Measurements from ENCODE around the gene ESM1.

The ESM1 gene

DNA sequence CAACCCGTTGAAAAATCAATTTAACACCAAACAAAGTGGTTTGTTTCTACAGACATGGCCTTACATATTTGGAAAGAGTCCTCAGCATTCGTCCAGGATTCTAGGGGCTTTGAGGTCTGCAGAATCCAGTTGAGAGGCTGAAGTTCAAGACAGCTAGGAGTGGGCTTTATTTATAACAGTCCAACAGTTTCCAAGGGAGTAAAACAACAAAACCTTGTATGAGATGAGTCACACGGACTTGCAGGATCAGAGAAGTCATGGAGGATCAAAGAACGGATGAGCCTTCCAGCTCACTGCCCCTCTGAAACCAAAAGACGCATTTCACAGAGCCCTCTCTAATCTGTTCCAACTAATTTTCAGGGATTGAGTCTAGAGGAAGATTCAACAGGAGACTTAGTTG is 11.1 kb upstream of the ESM1 start:
- Mint-ChIP-seq H3K9me3 (peaks cover 2% of the 10 kb centered on the region), H3K36me3 (ENCODE audit: low read depth) (no peaks in the 10 kb centered on the region), H3K27me3 (no peaks in the 10 kb centered on the region), H3K4me1 (ENCODE audit: low read depth) (peaks cover 19% of the 10 kb centered on the region), H3K27ac (no peak overlapping the region), H3K4me3 (no peak overlapping the region)
- no peak for DNase-seq

- DNase-seq: no peak
- Mint-ChIP-seq H3K4me1 (ENCODE audit: low read depth) (peaks cover 24% of the 10 kb centered on the region), H3K27ac (no peak overlapping the region), H3K4me3 (no peak overlapping the region), H3K9me3 (no peaks in the 10 kb centered on the region), H3K36me3 (ENCODE audit: low read depth) (no peaks in the 10 kb centered on the region), H3K27me3 (no peaks in the 10 kb centered on the region)
Observed at GRCh38 chr5:54995168-54995567, 9.8 kb upstream of the ESM1 start.

- no peak overlapping the region for H3K4me3 Mint-ChIP-seq
- no peak for DNase-seq
- H3K4me1 Mint-ChIP-seq (ENCODE audit: low read depth): peaks cover 22% of the 10 kb centered on the region
- no peak overlapping the region for H3K27ac Mint-ChIP-seq
- H3K27me3 Mint-ChIP-seq: no peaks in the 10 kb centered on the region
- no peaks in the 10 kb centered on the region for H3K9me3 Mint-ChIP-seq
- H3K36me3 Mint-ChIP-seq (ENCODE audit: low read depth): no peaks in the 10 kb centered on the region
Observed at GRCh38 chr5:54994628-54995027, 9.2 kb upstream of the ESM1 start.

DNA sequence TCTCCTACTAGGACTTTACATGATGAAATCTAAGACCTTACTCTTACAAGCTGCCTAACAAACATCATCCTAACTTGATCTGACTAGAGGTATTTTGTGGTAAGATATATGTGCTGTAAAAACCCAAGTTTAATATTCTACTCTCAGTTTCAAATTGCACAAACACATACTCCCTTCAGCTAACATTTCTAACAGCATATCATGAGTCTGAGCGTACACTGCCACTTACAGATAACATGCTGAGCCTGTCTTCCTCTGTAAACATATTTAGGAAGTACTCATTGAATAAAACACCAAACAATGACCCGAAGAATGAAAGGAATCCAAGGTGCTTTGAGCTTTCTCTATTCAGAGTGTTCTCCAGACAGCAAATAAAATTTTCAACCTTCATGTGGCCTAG is 7.9 kb upstream of the ESM1 start:
- H3K4me3 Mint-ChIP-seq: no peak overlapping the region
- no peak overlapping the region for H3K27ac Mint-ChIP-seq
- no peak for DNase-seq
- no peaks in the 10 kb centered on the region for H3K9me3 Mint-ChIP-seq
- H3K36me3 Mint-ChIP-seq (ENCODE audit: low read depth): no peaks in the 10 kb centered on the region
- H3K4me1 Mint-ChIP-seq (ENCODE audit: low read depth): peaks cover 32% of the 10 kb centered on the region
- no peaks in the 10 kb centered on the region for H3K27me3 Mint-ChIP-seq

DNA sequence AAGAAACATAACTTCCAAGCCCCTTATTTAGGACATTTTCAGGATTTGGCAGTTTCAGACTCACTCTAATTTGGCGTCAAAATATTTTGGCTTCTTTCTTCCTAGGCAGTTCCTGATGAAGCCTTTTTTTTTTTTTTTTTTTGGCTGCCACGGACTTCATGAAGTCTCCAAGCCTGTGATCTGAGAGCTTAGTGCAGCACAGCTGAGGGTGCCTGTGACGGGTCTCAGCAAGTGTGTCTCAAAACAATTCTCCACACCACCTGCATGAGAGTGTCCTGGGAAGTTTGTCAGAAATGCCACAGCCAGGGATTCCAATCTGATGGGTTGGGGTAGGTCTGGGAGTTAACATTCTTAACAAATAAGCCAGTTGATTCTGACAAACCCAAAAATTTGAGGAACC is 6.0 kb upstream of the ESM1 start:
- Mint-ChIP-seq H3K4me3 (no peak overlapping the region), H3K9me3 (no peaks in the 10 kb centered on the region), H3K36me3 (ENCODE audit: low read depth) (no peaks in the 10 kb centered on the region), H3K4me1 (ENCODE audit: low read depth) (peaks cover 44% of the 10 kb centered on the region), H3K27me3 (no peaks in the 10 kb centered on the region), H3K27ac (no peak overlapping the region)
- no peak for DNase-seq

- Mint-ChIP-seq H3K9me3 (no peaks in the 10 kb centered on the region), H3K27me3 (no peaks in the 10 kb centered on the region), H3K27ac (no peak overlapping the region), H3K36me3 (ENCODE audit: low read depth) (no peaks in the 10 kb centered on the region), H3K4me1 (ENCODE audit: low read depth) (peaks cover 50% of the 10 kb centered on the region), H3K4me3 (no peak overlapping the region)
- DNase-seq: no peak
Observed at GRCh38 chr5:54990841-54991258, 5.5 kb upstream of the ESM1 start.

DNA sequence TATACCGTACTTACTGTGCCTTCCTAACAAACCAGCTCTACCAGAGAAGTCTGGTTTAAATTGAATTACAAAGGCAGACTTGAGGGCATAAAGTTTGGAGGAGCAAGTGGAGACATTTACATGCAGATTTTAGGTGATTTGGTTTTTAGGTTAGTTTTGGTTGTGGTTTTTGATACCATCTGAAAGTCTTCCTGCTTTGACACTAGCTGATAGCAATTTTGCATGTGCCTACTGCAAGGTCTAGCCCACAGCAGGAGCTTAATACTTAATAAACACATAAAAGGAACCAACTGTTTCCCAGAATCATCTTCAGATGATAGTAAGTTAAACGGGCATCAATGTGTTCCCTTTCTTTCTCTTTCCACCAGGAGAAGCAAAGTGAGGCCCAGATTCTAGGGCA is 3.4 kb upstream of the ESM1 start:
- DNase-seq: no peak
- H3K27ac Mint-ChIP-seq: no peak overlapping the region
- no peak overlapping the region for H3K4me3 Mint-ChIP-seq
- H3K36me3 Mint-ChIP-seq (ENCODE audit: low read depth): no peaks in the 10 kb centered on the region
- H3K27me3 Mint-ChIP-seq: no peaks in the 10 kb centered on the region
- H3K4me1 Mint-ChIP-seq (ENCODE audit: low read depth): peaks cover 55% of the 10 kb centered on the region
- H3K9me3 Mint-ChIP-seq: no peaks in the 10 kb centered on the region

DNA sequence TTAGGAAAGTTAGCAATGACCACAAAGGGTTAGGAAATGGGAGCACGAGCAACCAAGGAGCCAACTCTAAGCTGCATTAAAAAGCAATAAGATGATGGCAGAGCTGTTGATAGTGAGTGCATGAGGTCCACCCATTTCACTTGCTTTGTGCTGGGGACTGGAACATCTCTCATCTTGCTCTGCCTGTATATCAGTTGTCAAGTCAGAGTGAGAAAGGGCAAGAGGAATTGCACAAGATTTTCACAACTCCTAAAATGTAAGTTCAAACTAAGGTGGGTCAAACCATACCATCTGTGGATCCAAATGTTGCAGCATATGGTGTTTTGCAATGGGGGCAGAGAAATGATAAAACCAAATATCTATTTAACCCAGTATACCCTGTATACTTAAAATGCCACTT is 2.8 kb upstream of the ESM1 start:
- Mint-ChIP-seq H3K4me3 (no peak overlapping the region), H3K9me3 (no peaks in the 10 kb centered on the region), H3K4me1 (ENCODE audit: low read depth) (peaks cover 53% of the 10 kb centered on the region), H3K27me3 (no peaks in the 10 kb centered on the region), H3K27ac (no peak overlapping the region), H3K36me3 (ENCODE audit: low read depth) (no peaks in the 10 kb centered on the region)
- DNase-seq: no peak

DNA sequence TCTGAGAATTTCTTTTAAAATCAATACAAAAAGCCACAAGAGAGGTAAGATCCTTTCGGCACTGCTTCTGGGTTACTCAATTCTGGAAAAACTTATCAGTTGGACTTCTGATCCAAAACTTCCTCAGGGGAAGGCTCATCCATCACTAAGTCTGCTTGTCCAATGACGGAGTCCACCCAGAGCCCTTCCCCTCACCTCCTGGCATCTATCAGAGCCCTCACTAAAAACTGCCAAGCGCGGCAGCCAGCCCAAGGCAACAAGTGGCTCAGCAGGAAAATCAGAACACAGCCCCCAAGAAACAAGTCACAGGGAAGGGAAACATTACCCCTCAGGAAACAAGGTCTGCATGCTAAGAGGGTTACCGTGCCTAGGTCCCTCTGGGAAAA is 869 bp upstream of the ESM1 start:
- no peaks in the 10 kb centered on the region for H3K36me3 Mint-ChIP-seq (ENCODE audit: low read depth)
- no peak overlapping the region for H3K27ac Mint-ChIP-seq
- no peaks in the 10 kb centered on the region for H3K9me3 Mint-ChIP-seq
- no peak overlapping the region for H3K4me3 Mint-ChIP-seq
- no peak for DNase-seq
- H3K27me3 Mint-ChIP-seq: no peaks in the 10 kb centered on the region
- H3K4me1 Mint-ChIP-seq (ENCODE audit: low read depth): peaks cover 54% of the 10 kb centered on the region

GRCh38 chr5:54981928-54982327 is 3.5 kb downstream of the ESM1 start:
- no peaks in the 10 kb centered on the region for H3K27me3 Mint-ChIP-seq
- no peak for DNase-seq
- no peaks in the 10 kb centered on the region for H3K36me3 Mint-ChIP-seq (ENCODE audit: low read depth)
- H3K4me3 Mint-ChIP-seq: no peak overlapping the region
- peaks cover 24% of the 10 kb centered on the region for H3K4me1 Mint-ChIP-seq (ENCODE audit: low read depth)
- H3K27ac Mint-ChIP-seq: no peak overlapping the region
- no peaks in the 10 kb centered on the region for H3K9me3 Mint-ChIP-seq

DNA sequence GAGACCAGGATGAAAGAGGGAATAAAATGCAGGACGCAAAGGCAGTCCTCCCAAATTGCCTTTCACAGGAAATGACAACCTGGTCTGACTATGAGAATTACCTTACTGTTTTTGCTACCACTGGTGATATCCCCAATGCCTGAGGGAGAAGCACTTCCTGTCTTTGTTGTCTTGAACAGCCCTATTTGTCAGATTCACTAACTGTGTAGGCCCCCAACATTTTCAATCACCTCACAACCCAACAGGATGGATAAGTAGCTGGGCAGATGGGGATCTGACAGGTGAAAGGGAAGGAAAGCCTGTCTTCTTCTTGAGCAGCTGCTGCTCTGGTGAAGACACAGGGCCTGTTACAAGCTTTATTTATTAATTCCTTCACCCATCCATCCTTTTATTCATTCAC is 9.7 kb downstream of the ESM1 start:
- peaks cover 5% of the 10 kb centered on the region for H3K4me1 Mint-ChIP-seq (ENCODE audit: low read depth)
- H3K4me3 Mint-ChIP-seq: no peak overlapping the region
- no peak for DNase-seq
- H3K36me3 Mint-ChIP-seq (ENCODE audit: low read depth): no peaks in the 10 kb centered on the region
- no peak overlapping the region for H3K27ac Mint-ChIP-seq
- H3K9me3 Mint-ChIP-seq: no peaks in the 10 kb centered on the region
- H3K27me3 Mint-ChIP-seq: no peaks in the 10 kb centered on the region

DNA sequence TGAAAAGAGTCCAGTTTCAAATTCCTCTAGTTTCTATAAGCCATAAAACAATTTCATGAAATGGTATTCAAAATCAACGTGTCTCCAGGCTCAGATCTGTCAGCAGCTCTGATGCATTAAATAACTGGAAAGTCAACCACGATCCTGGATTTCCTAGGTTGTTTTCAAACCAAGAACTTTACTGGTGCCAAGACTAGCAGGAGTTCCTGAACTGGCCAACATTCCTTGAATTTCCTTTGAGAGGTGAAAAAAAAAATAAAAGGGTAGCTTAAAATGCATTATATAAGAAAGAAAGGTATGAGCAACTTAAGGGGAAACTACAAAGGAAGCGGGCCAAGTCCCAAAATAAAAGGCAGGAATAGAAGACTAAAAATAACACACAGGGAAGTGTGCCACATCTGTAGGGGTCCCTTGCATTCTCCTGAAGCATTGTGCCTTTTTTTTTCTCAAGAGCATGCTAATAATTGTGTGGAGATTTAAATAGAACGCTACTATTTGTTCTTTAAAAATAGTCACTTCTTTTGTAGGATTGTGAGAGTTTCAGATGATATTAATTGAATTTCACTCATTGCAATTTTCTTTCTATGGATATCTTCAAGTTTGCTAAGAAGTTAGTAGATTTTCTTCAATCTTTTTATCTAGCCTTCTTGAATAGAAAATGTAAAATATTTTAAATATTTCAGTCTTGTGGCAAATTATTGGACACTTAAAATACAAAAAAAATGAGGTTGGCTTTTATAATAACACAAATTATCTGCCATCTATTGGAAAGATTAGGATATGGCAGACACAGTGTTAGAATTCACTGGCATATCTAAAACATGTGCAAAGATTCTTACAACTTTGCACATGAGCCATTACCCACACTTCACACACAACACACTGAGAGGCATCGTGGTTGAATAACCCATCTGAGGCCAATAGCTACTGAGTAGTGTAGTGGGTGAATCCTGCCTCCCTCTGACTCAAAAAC is 15.3 kb downstream of the ESM1 start:
- Mint-ChIP-seq H3K4me1 (ENCODE audit: low read depth) (no peaks in the 10 kb centered on the region), H3K4me3 (no peak overlapping the region), H3K27ac (no peak overlapping the region), H3K27me3 (no peaks in the 10 kb centered on the region), H3K36me3 (ENCODE audit: low read depth) (no peaks in the 10 kb centered on the region), H3K9me3 (no peaks in the 10 kb centered on the region)
- no peak for DNase-seq

- Mint-ChIP-seq H3K9me3 (no peaks in the 10 kb centered on the region), H3K27me3 (no peaks in the 10 kb centered on the region), H3K36me3 (ENCODE audit: low read depth) (no peaks in the 10 kb centered on the region), H3K27ac (no peak overlapping the region), H3K4me1 (ENCODE audit: low read depth) (peaks cover 2% of the 10 kb centered on the region), H3K4me3 (no peak overlapping the region)
- DNase-seq: no peak
Observed at GRCh38 chr5:54969242-54969641, 16.2 kb downstream of the ESM1 start.

GRCh38 chr5:54965806-54966205 is 19.6 kb downstream of the ESM1 start:
- no peaks in the 10 kb centered on the region for H3K27me3 Mint-ChIP-seq
- no peaks in the 10 kb centered on the region for H3K36me3 Mint-ChIP-seq (ENCODE audit: low read depth)
- H3K4me1 Mint-ChIP-seq (ENCODE audit: low read depth): peaks cover 2% of the 10 kb centered on the region
- no peak overlapping the region for H3K27ac Mint-ChIP-seq
- no peak for DNase-seq
- no peaks in the 10 kb centered on the region for H3K9me3 Mint-ChIP-seq
- H3K4me3 Mint-ChIP-seq: no peak overlapping the region

DNA sequence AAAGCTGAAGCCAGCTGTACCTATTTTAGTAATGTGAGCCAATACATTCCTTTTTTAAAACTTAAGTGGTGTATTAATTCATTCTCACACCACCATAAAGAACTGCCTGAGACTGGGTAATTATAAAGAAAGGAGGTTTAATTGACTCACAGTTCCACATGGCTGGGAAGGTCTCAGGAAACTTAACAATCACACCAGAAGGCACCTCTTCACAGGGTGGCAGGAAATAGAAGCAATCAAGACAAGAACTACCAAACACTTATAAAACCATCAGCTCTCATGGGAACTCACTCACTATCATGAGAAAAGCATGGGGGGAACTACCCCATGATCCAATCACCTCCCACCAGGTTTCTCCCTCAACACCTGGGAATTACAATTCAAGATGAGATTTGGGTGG is 21.0 kb downstream of the ESM1 start:
- Mint-ChIP-seq H3K4me3 (no peak overlapping the region), H3K27me3 (peaks cover 4% of the 10 kb centered on the region), H3K9me3 (no peaks in the 10 kb centered on the region), H3K36me3 (ENCODE audit: low read depth) (no peaks in the 10 kb centered on the region), H3K27ac (no peak overlapping the region), H3K4me1 (ENCODE audit: low read depth) (peaks cover 2% of the 10 kb centered on the region)
- no peak for DNase-seq

All from activated T-cell treated with anti-CD3 and anti-CD28 coated beads, Interleukin-2, amount 50 U/mL, for 24 hours (primary cell).